CD1c-positive myeloid dendritic cell (primary cell): ENCODE results near the gene DBN1.
"Not testable (repeated sequence)": the region's sequence is repeated elsewhere in the genome, so short reads cannot be mapped to it uniquely, and the experiment has no call there.

Source experiments
- DNase-seq: peaks from one replicate; pipeline ENCODE4 v3.0.0-alpha.2; 2016; ENCODE audit errors: extremely low spot score

DBN1 gene

GRCh38 chr5:177491429-177491945, 18.1 kb upstream of the DBN1 start:
- DNase-seq, result no peak

- DNase-seq, result no peak
Measured at GRCh38 chr5:177490992-177491391, 17.6 kb upstream of the DBN1 start.

DNA sequence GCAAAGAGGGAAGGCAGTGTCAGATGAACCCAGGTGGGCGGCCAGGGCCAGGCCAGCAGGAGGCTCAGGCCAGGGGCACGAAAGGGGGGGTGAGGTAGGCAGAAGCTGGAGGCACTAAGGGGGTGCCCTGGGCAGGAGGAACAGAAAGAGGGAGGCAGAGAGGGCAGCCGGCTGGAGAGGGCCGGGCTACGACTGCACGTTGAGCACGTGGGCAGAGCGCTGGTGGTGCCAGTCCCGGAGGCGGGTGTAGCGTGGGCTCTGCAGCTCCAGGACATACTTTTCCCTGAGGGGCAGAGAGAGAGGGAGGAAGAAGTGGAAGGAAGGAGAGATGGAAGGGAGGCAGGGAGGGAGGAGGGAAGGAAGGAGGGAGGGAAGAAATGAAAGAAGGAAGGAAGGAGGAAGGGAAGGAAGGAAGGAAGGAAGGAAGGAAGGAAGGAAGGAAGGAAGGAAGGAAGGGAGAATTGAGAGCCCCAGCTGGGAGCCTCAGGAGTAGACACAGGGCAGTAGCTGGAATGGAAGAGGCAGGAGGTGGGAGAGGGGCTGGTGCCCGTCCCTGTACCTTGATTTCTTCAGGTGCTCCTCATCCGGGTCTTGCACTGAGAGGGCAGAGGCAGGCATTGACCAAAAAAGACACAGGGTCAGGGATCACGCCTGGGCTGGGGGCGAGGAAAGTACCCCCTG, 17.0 kb upstream of the DBN1 start:
- DNase-seq, result peak; percentile 34

DNA sequence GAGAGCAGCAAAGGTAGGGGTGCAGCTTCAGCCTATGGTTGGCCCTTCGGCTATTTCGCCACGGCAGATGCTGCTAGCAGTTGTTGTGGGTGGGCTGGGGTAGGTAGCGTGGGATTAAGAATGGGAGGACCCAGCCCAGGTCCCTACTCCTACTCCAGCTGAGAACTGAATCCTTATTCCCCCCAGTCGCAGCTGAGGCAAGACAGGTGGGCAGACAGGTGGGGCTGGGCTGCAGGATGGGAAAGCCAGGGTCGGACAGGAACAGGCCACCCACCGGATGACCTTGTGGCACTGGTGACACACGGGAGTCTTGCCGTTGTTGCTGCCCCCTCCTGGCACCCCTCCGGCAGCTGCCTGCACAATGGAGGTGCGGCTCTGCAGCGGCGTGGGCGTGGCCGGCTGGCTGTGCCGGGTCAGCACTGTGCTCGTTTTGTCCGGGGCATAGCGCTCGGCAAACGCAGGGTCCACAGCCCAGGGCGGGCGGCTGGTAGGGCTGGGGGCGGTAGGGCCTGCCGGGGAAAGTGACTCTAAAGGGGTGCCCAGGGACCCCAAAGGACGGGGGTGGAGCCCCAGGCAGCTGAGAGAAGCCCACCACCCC, 15.8 kb upstream of the DBN1 start:
- DNase-seq, result no peak

DNA sequence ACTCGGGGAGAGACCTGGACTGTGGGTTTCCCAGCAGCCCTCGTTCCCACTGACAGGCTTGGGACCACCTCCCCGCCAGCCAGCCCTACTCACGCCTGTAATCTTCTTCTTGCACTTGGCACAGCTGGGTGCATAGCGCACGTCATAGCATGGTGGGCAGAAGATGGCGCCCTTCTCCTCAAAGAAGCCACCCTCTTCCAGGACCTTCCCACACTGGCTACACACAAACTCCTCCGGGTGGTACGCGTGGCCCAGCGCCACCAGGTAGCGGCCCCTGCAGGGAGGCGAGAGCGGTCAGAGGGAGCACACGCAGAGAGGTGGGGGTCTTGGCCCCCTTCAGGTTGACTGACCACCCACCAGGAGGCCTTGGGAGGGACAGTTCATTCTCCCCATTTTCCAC, 14.5 kb upstream of the DBN1 start:
- DNase-seq, result no peak

DNA sequence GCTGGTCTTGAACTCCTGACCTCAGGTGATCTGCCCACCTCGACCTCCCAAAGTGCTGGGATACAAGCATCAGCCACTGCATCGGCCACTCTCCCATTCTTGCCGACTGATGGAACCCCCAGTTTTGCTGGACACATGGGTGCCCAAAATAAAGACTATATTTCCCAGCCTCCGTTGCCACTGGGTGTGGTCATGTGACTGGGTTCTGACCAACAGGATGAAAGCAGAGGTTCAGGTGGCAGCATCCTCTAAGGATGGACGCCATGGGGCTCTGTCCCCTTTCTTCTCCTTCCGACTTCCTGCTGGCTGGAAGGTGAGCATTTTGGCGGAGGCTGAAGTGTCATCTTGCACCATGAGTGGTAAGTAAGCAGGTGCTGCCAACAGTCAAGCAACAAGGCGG, 13.7 kb upstream of the DBN1 start:
- no peak for DNase-seq

DNA sequence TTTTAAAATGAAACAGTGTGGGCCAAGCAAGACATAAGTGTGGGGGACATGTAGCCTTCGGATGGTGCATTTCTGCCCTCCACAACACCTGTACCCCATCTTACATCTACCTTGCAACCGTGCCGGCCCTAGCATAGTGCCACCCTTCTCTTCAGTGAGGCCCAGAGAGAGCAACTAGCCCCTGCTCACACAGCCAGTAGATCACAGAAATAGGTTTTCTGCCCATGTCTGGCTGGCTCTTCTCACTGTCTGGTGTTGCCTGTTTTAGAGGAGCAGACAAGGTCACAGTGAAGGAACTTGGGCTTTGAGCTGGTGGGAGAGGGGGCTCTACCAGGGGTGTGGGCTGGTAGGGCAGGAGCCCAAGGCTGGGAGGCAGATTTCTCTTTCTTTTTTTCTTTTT, 12.8 kb upstream of the DBN1 start:
- no peak for DNase-seq

DNA sequence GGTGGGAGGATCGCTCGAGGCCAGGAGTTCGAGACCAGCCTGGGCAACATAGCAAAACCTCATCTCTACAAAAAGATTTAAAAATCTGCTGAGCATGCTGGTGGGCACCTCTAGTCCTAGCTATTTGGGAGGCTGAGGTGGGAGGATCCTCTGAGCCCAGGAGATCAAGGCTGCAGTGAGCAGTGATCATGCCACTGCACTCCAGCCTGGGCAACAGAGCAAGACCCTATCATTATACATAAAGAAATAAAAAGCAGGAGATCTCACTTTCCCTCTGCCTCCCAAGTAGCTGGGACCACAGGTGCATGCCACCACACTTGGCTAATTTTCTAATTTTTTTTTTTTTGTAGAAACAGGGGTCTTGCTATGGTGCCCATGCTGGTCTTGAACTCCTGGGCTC, 12.3 kb upstream of the DBN1 start:
- not testable (repeated sequence) for DNase-seq

- no peak for DNase-seq
Measured at GRCh38 chr5:177484902-177485549, 11.6 kb upstream of the DBN1 start.

DNA sequence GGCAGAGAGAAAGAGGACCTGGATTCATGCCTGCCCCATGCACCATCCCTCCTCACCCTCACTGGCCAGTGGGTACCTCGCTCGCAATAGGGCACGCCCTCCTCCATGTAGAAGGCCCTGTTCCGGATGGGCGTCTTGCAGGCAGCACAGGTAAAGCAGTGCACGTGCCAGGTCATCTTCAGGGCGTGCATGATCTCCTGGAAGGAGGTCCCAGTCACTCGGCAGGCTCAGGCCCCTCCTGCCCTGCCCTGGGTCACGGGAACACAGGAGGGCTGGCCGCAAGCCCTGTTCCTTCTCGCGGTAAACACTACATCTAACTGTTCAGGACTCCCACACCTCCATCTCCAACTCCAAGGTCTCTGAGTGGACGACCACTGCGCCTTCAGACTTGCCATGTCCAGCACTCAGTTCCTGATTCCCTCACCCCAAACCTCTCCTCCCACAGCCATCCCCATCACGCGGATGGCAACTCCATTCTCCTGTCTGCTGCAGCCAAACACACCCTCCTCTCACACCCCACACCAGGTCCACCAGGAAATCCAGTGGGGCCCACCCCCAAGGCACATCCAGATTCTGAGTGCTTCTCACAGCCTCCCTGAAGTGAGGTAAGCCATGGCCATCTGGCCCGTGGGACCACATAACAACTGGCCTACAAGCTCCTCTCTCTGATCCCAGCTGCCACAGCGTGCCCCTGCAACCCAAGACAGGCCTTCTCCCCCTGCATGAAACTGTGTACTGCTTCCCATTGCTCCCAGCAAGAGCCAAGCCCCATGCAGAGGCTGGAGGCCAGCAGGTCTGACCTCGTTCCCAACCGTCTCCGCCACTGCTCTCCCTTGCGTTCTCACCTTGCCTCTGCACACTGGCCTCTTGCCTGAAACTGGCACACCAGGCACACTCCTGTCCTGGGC, 10.8 kb upstream of the DBN1 start:
- no peak for DNase-seq

DNA sequence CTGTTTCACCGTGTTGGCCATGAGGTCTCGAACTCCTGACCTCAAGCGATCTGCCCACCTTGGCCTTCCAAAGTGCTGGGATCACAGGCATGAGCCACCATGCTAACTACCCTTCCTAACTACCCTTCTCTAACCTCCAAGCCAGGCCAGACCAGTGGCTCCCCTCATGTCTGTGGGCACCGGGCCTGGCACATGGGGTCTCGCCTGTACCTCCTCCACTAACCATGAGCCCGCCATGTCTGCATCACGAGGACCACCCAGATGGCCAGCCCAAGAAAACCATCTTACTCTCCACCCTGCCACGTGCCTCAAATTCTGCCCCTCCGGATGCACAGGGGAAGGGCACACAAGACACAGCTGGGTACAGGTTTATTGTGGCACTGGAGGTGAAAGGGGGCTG, 9.6 kb upstream of the DBN1 start:
- DNase-seq, result no peak

GRCh38 chr5:177482359-177482795, 8.9 kb upstream of the DBN1 start:
- DNase-seq, result no peak

GRCh38 chr5:177479774-177480173, 6.3 kb upstream of the DBN1 start:
- DNase-seq, result peak; percentile 89

- DNase-seq, result peak; percentile 93
Measured at GRCh38 chr5:177478711-177479646, 5.5 kb upstream of the DBN1 start.

- DNase-seq, result no peak
Measured at GRCh38 chr5:177477701-177478477, 4.5 kb upstream of the DBN1 start.

- DNase-seq, result no peak
Measured at GRCh38 chr5:177476531-177477233, 3.2 kb upstream of the DBN1 start.

DNA sequence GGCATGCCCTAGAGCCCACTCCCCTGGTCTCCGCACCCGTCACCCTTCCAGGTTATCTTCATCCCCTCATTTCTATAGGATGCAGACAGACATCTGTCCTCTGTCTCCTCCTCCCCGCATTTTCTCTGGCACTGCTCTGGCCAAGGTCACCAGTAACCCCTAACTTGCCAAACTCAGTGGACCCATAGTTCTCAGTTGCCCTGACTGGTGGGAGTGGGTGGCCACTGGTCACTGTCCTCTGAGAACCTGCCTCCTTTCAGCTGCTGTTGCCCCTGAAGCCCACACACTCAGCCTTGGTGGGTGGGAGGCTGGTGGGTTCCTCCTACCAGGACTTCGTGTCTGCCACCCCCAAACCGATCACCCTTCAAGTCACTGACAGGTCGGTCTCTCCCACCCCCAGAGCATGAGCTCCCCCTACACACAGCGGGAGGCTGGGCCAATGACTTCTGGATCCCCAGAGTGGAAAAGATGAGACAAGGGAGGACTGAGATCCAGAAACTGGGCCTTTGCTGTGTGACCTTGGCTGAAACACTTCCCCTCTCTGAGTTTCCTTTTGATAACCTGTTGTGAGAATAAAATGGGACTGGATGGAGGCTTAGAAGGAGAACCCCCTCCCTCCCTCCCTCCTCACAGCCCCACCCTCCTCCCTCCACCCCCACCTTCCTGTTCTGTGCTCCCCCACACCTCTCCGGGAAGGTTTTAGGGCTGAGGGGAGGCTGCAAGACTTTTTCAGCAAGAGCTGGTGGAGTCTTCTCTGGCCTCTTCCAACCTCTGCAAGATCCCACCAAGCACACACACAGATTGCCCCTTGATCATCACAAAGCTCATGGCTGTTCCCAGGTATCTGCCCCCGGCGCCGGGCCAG, 2.4 kb upstream of the DBN1 start:
- peak; percentile 28 for DNase-seq

GRCh38 chr5:177474846-177475562, 1.6 kb upstream of the DBN1 start:
- peak; percentile 57 for DNase-seq
